ENCODE measurements around the gene CACNG8.
"Not testable (repeated sequence)": the region's sequence is repeated elsewhere in the genome, so short reads cannot be mapped to it uniquely, and the experiment has no call there.

The CACNG8 gene

DNA sequence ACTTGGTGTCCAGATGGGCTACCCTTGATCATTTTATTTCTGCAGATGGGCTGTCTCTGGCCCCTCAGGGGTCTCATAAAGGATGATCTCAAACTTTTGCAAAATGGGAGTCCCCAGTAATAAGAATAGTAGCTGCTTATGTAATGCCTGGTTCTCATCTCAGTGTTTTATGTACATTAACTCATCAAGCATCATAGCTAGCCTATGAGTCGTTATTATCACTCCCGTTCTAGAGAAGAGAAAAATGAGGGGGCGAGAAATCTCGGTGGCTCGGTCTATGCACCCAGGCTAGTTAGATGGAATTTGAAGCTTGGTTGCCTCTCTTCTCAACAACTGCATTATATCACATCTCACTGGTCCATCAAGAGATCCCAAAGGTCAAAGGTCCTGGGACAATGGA lies 32.1 kb downstream of the CACNG8 start:
- DNase-seq = no peak

DNA sequence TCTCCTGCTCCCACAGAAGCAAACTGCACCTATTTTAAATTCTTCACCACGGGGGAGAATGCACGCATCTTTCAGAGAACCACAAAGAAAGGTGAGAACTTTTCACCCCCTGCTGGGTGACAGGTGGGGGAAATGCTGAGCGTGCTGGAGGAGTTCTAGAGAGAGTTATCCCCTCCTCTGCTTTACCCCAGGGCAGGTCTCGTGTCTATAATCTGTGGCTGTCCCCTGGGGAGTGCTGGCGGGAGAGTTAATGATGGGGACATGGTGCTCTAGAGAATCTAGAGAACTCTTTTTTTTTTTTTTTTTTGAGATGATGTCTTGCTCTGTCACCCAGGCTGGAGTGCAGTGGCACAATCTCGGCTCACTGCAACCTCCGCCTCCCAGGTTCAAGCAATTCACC lies 35.5 kb downstream of the CACNG8 start:
- no peak for DNase-seq

DNA sequence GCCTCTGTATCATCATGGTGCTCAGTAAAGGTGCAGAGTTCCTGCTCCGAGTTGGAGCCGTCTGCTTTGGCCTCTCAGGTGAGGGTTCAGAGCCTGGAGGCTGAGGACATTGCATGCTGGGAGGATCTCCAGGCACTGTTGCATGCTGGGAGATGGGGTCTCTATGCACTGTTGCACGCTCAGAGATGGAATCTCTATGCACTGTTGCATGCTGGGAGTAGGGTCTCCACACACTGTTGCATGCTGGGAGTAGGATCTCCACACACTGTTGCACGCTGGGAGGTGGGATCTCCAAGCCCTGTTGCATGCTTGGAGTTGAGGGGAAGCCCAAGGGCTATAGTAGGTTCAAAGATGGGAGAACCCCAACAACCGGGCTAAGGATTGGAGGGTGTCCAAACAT lies 37.0 kb downstream of the CACNG8 start:
- no peak for DNase-seq

DNA sequence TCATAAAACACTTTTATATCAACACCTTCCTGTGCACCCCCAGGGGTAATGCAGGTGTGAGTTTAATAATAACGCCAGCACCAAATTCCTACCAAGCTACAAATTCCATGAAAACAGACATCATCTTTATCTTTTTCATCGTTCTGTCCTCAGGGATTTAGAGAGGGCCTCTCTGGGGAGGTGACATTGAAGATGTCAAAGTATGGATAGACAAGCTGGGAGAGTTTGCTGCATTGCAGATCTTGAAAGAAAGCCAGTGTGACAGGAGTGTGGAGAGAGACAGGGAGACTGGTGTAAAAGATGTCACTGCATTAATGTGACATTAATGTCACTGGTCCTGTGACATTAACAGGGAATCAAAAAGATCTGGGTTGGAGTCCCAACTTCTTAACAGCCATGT lies 38.8 kb downstream of the CACNG8 start:
- no peak for DNase-seq

DNA sequence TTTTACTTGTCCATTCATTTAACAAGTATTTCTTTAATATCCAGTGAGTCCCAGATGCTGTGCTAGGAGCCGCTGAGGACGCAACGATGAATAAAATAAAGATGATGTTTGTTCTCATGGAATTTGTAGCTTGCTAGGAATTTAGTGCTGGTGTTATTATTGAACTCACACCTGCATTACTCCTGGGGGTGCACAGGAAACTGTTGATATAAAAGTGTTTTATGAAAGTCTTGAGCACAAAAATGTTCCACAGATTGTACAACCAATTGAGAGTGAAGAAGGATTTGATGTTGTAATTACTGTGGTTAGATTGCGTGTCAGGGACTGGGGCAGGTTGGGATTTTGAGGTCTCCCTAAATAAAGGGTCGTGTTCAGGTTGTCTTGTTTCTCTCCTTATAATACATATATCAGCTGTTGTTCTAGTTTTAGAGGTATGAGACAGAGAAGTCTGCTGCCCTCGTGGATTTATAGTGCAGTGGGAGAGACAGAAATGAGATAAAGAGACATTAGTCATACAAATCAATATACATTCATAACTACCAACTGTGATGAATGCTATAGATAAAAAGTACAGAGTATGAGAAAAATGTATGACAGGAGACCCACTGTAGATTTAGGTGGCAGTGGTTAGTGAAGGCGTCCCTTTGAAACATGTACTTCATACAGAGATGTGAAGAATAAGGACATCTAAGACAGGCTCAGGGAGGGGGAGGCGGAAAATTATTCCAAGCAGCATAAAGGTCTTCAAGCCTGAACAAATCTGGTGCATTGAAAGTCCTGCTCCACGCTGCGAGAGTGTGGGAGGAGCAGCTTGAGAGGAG lies 40.0 kb downstream of the CACNG8 start:
- no peak for DNase-seq

DNA sequence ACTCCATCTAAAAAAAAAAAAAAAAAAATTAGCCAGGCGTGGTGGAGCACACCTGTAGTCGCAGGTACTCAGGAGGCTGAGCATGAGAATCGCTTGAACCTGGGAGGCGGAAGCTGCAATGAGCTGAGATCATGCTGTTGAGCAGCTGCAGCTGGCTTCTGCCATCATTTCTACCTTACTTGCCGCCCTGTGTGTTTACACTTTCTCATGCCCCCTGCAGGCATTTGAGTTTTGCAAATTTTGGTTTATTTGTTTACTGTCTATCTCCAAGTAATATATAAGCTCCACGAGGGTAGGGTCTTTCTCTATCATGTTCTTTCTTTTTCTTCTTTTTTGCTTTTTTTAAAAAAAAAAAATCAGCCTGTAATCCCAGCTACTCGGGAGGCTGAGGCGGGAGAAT lies 46.7 kb downstream of the CACNG8 start:
- DNase-seq = peak; percentile 51 to 56

DNA sequence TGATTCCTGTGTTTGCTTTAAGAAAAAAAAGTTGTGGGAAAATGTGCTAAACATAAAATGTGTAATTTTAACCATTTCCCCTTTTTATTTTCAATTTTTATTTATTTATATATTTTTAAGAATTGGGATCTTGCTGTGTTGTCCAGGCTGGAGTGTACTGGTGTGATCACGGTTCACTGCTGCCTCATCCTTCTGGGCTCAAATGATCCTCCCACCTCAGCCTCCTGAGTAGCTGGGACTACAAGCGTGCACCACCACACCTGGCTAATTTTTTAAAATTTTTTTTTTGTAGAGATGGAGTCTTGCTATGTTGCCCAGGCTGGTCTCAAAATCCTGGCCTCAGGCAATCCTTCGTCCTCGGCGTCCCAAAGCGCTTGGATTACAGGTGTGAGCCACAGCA lies 47.7 kb downstream of the CACNG8 start:
- DNase-seq = no peak

DNA sequence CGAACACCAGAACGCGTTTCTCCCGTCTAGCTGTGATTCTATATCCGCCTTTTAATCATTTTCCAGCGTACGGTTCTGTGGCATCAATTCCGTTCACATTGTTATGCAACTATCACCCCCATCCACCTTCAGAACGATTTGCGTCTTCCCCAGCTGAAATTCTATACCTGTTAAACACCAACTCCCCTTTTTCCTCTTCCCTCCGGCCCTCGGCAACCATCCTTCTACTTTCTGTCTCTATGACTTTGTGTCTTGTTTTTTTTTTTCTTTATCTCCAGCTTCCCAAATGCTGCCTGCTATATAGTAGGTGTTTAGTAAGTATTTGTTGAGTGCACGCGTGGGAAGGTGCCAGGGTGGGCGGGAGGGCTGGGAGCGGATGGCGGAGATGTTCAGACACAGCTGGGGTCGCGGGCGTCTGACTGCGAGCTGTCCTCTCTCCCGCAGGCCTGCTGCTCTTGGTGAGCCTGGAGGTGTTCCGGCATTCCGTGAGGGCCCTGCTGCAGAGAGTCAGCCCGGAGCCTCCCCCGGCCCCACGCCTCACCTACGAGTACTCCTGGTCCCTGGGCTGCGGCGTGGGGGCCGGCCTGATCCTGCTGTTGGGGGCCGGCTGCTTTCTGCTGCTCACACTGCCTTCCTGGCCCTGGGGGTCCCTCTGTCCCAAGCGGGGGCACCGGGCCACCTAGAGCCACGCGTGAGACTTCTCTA lies 48.9 kb downstream of the CACNG8 start:
- peak in 1 of 2 experiments; percentile 42 for DNase-seq

DNA sequence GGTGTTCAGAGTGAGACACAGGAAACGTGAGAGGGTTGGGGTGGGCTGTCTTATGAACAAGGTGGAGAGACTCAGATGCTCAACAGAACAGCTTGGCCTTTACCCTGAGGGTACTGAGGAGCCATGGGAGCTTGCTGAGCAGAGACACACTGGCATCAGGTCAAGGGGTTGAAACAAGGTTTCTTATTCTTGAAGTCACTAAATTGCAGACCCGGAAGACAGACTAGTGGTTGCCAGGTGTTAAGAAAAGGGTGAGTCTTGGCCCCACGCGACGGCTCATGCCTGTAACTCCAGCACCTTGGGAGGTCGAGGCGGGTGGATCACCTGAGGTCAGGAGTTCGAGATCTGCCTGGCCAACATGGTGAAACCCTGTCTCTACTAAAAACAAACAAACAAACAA lies 51.1 kb downstream of the CACNG8 start:
- DNase-seq = no peak

DNA sequence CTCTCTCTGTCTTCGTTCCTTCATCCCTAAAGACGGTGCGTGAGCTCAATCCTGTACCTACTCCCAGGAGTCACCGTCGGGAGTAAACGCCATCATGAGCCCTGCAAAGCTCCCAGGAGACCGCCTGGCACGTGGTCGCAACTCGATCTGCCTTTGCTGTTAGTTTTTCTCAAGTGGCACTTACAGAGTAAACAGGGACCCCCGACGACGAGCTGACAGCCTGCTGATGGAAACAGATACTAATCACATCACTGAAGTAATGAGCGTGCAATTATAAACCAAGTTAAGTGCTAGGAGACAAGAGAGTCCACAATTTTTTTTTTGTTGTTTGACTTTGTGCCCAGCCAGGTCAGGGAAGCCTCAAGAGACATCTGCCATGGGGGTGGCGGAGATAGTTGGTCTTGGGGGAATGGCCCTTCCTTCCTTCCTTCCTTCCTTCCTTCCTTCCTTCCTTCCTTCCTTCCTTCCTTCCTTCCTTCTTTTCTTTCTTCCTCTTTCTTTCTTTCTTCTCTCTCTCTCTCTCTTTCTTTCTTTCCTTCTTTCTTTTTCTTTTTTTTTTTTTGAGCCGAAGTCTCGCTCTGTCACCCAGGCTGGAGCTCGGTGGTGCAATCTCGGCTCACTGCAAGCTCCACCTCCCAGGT lies 52.3 kb downstream of the CACNG8 start:
- peak in 1 of 2 experiments; percentile 58 for DNase-seq

DNA sequence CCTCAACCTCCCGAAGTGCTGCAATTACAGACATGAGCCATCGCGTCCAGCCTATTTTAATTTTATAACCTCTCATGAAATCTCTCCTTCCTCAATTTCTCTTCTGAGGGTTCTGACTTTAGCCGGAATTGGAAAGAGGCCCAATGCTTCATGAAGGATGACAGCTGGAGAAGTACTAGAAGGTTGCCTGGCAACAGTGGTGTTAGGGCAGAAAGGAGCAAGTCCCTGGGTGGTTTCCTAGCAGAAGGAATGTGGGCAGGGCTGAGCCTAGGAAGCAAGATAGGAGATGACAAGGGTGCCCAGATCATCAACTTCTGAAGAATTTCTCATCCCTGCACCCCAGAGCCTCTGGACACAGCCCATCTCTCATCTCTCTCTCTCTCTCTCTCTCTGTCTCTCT lies 54.5 kb downstream of the CACNG8 start:
- peak; percentile 28 to 35 for DNase-seq

DNA sequence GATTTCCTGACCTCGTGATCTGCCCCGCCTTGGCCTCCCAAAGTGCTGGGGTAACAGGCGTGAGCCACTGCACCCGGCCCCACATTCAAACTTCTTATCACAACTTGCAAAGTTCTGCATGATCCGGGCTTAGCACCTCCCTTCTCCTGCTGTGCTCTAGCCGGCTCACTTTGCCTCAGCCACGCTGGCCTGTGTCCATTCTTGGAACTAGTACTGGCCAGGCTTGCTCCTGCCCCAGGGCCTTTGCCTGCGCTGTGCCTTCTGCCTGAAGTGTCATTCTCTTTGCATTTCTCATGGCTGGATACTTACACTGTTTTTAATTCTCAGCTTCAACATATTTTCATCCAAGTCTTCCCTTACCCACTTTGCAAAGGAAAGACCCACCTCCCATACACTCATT lies 58.6 kb downstream of the CACNG8 start:
- no peak for DNase-seq

DNA sequence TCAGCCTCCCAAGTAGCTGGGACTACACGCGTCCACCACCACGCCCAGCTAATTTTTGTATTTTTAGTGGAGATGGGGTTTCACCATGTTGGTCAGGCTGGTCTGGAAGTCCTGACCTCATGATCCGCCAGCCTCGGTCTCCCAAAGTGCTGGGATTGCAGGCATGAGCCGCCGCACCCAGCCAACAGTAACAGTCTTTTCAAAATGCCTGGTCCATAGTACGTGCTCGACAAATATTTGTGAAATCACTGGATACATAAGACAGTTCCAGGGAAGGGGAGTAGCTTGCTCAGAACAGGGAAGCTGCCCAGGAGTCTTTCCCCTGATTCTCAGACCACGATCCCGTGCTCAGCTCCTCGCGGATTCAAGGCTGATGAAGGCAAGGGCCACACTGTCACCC lies 59.2 kb downstream of the CACNG8 start:
- no peak for DNase-seq

DNA sequence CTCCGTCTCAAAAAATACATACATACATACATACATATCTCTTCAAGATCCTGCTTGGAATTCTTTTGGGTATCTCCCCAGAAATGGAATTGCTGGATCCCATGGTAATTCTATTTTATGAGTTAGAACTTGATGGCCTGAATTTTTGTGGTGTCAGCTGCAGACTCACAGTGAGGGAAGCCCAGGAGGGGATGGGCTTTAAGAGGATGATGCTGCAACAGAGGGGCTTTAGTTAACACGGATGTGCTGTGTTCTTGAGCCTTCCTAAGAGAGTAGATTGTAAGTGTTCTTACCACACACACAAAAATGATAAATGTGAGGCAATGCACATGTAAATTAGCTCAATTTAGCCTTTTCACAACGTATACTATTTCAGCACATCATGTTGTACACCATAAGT lies 60.5 kb downstream of the CACNG8 start:
- DNase-seq = no peak

DNA sequence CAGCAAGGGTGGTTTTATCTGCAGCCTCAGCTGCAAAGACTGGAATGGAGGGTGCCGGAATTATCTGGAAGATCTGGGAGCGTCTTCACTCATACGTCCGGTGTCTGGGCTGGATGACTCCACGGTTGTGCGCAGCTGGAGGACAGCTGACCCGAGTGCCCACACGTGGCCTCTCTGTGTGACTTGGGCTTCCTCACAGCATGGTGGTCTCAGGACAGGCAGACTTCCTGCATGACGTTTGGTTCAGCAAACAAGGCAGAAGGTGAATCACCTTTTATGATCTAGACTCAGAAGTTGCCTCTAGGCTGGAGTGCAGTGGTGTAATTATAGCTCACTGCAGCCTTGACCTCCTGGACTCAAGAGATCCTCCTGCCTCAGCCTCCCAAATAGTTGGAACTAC lies 61.9 kb downstream of the CACNG8 start:
- DNase-seq = no peak

DNA sequence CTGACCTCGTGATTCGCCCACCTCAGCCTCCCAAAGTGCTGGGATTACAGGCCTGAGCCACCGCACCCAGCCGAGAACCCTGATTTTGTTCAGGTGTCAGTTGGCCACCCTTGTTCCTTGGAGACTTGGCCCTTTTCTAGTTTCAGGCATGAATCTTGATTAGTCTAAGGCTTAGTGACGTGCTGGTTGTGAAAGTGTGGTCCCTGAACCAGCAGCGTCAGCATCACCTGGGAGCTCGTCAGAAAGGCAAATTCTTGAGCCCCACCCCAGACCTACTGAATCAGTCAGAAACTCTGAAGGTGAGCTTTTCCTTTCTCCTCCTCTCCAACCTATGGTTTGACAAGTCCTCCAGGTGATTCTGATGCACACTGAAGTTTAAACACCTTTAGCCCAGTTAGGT lies 63.9 kb downstream of the CACNG8 start:
- DNase-seq = no peak

DNA sequence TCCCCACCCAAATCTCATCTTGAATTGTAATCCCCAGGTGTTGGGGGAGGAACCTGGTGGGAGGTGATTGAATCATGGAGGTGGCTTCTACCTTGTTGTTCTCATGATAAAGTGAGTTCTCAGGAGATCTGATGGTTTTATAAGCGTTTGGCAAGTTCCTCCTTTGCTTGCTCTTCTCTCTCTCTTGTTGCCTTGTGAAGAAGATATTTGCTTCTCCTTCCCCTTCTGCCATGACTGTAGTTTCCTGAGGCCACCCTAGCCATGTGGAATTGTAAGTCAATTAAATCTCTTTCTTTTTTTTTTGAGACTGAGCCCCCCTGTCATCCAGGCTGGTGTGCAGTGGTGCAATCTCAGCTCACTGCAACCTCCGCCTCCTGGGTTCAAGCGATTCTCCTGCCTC lies 66.6 kb downstream of the CACNG8 start:
- DNase-seq = no peak

DNA sequence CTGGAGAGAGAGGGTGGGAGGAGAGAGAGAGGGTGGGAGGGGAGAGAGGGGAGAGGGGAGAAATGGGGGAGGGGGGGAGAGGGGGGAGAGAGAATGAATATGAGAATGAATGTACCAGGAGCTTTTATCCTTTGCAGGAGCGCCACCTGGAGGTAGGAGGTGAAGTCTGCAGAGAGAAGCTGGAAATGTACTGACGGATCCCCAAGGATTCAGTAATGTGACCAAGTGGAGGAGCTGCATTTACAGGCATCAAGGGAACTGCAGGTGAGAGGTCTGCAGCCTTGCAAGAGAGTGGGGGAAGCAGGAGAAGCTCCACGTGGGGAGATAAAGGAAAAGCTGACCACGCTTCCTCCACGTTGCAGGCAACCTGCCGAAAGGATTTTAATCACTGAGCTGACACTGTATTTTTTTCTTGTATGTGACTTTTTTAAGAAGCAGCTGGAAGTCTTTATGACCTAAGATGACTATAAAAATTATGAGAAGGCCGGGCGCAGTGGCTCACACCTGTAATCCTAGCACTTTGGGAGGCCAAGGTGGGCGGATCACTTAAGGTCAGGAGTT lies 67.3 kb downstream of the CACNG8 start:
- DNase-seq = peak; percentile 88 to 96

DNA sequence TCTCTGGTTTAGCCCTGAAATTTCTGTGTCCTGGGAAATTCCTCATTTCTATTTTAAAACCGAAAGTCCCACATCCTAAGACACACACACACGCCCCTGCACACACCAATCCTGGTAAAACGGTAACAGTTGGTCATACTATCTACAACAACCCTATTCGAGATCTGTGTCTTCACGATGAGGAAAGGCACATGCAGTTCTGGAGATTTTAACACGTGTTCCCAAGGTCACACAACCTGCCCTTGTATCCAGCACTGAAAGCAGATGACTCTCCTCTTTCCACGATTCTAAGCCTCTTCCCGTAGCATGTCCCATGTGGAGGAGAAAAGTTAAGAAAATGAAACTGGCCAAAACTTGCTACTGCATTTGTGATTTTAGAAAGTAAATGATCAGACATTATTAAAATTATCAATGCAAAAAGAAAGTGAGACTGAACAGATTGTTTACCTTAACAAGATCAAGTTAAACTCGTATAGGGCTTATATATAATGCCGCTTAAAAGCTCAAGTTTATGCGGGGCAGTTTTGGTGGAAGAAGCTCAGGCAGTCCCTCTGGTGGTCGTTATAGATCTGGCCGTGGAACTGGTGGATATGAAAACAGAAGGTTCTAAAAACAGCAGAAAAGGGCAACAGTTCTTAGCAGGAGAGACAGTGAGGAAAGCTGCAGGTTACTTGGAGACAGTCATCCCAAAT lies 68.3 kb downstream of the CACNG8 start:
- DNase-seq = peak in 1 of 2 experiments; percentile 43

DNA sequence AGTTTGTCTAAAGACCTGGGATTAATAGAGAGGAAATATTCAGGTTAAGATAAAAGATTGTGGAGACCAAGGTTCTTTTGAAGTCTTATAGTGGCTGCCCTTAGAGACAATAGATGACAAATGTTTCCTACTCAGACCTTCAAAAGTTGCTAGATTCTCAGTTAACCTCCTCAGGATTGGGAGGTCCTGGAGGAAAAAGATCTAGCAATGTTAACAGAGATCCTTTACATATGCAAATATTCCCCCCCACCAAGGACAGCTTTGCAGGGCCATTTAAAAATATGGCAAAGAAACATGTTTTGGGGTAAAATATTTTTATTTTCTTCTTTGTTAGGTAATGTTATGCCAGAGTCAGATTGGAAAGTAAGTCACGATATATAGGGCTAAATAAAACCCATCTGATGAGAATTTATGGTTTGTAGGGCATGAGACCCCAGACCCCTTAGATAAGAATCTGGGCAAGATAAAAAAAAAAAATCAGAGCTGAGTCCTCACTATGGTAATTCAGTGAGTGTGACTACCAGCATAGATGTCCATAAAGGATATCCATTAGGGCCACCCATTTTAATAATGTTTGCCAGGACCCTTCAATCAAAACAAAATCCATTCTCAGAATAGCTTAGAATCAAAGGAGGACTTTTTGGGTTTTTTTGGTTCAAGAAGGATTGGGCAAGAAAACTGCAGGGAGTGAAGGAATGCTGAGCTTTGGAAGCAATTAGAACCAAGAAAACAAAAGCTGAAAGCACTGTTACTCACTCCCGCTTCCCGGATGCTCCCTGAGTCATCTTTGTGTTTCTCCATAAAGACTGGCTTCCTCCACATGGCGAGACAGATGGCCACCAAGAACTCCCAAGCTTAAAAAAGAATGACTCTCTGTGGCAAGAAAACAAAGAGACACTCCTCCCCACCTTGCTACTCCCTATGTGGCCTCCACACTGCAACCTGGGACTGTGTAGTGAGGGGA lies 72.8 kb downstream of the CACNG8 start:
- no peak for DNase-seq

DNA sequence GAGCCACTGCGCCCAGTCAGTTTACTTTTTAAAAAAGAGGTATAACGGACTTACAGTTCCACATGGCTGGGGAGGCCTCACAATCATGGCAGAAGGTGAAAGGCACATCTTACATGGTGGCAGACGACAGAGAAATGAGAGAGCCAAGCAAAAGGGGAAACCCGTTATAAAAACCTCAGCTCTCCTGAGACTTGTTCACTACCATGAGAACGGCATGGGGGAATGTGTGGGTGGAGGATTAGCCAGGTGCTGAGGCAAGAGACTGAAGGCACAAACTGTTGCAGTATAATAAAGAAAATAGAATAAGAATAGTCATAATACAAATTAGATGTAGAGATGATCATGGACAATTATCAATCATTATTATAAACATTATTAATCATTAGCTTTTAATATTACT lies 73.8 kb downstream of the CACNG8 start:
- DNase-seq = not testable (repeated sequence)
